Measurements from ENCODE around the gene EXOC2. TPM values are rescaled to one million over a fixed set of nuclear protein-coding genes. Genes with fewer than 3 reads are reported as not detected.

Gene EXOC2
- polyA plus RNA-seq, 4 donors = 4.5 to 14.1 (median 8.8) TPM

DNA sequence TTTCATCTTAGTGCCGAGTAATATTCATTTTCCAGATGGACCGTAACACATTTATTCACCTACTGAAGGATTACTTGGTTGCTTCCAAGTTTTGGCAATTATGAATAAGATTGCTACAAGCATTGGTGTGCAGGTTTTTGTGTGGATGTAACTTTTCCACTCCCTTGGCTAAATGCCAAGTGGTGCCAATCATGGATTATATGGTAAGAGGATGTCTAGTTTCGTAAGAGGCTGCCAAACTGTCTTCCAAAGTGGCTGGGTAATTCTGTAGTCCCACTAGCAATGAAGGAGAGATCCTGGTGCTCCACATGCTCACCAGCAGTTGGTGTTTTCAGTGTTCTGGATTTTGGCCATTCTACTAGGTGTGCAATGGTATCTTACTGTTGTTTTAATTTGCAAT is 184.3 kb downstream of the EXOC2 start:
- H3K27me3 ChIP-seq (ENCODE audit: control insufficient read depth in 3 of 3, insufficient read depth in 3 of 3, low read length in 3 of 3) = no peaks in the 10 kb centered on the region
- DNase-seq (no peak), FAIRE-seq (no peak)
- no peak overlapping the region for H3K4me3 ChIP-seq (ENCODE audit: low read depth in 1 of 3, low read length in 3 of 3)
- 76 to 96% (median 93%) methylated on average over 3 of the region's 3 CpGs for WGBS, 3 donors
- H3K9me3 ChIP-seq (ENCODE audit: control insufficient read depth in 2 of 2, insufficient read depth in 1 of 2, low read depth in 1 of 2, low read length in 1 of 2) = no peaks in the 10 kb centered on the region
- H3K36me3 ChIP-seq (ENCODE audit: control insufficient read depth in 3 of 3, insufficient read depth in 2 of 3, low read depth in 1 of 3, low read length in 3 of 3) = peaks cover 0 to 18% (median 0%) of the 10 kb centered on the region in 3 donors
- H3K4me1 ChIP-seq (ENCODE audit: control insufficient read depth in 3 of 3, insufficient read depth in 2 of 3, low read depth in 1 of 3, low read length in 2 of 3) = no peaks in the 10 kb centered on the region
- H3K27ac ChIP-seq (ENCODE audit: low read depth in 1 of 3, low read length in 2 of 3) = no peak overlapping the region

DNA sequence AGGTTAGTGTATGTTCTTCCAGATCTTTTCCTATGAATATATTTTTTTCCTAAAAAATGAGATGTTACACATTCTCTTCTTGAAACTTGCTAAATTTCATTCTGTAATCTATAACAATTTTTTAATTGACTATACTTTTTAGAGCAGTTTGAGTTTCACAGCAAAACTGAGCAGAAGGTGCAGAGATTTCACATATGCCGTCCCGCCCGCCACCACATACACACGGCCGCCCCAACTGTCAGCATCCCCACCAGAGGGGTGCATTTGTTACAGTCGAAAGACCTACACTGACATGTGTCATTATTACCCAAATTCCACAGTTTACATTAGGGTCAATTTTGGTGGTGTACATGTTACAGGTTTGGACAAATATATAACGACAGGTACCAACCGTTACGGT is 184.9 kb downstream of the EXOC2 start:
- Histone ChIP-seq H3K4me1 (ENCODE audit: control insufficient read depth in 3 of 3, insufficient read depth in 2 of 3, low read depth in 1 of 3, low read length in 2 of 3) (no peaks in the 10 kb centered on the region), H3K9me3 (ENCODE audit: control insufficient read depth in 2 of 2, insufficient read depth in 1 of 2, low read depth in 1 of 2, low read length in 1 of 2) (no peaks in the 10 kb centered on the region), H3K27me3 (ENCODE audit: control insufficient read depth in 3 of 3, insufficient read depth in 3 of 3, low read length in 3 of 3) (no peaks in the 10 kb centered on the region), H3K36me3 (ENCODE audit: control insufficient read depth in 3 of 3, insufficient read depth in 2 of 3, low read depth in 1 of 3, low read length in 3 of 3) (peaks cover 0 to 17% (median 0%) of the 10 kb centered on the region in 3 donors), H3K4me3 (ENCODE audit: low read depth in 1 of 3, low read length in 3 of 3) (no peak overlapping the region), H3K27ac (ENCODE audit: low read depth in 1 of 3, low read length in 2 of 3) (no peak overlapping the region)
- 87 to 95% (median 93%) methylated on average over 9 of the region's 9 CpGs for WGBS, 3 donors
- DNase-seq = no peak
- no peak for FAIRE-seq

DNA sequence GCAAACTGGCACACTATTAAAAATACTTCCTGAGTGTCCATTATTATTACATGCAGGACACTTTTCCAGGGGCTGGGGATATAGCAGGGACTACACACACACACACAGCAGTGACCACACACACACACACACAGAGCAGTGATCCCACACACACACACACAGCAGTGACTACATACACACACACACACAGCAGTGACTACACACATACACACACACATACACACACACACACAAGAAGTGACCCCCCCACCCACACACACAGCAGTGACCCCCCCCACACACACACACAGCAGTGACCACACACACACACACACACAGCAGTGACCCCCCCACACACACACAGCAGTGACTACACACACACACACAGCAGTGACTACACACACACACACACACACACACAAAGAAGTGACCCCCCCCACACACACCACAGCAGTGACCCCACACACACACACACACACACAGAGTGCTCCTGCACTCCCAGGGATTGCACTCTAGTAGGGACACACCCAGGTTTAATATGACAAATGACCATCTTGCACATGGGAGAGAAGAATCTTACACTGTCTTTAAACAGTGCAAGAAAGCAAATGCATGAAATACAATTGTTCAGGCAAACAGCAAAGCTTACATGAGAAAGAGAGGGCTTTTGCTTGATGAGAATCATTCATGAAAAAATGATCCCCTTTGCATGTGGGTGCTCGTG is 185.9 kb downstream of the EXOC2 start:
- H3K27ac ChIP-seq (ENCODE audit: low read depth in 1 of 3, low read length in 2 of 3) = no peak overlapping the region

DNA sequence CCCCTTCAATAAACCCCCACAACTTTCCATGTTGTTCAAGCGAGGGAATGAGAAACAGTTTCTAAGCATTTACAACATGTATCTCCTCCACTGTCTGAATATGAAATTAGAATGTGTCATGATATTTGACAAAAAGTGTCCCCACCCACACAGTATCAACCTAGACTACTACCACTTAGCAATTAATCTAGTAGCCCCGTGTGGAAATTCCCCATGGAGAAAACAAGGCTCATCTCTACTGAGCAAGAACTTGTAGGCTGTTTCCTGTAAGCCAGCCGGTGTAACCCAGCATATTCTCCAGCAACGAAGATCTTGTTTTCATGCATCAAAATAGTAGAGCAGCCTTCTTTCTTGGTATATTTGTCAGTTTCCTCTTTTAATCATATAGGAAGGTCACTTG is 186.4 kb downstream of the EXOC2 start:
- WGBS, 3 donors = 62 to 79% (median 67%) methylated on average over 4 of the region's 4 CpGs
- no peak for FAIRE-seq

More for the DNA sequence above, 185.9 kb downstream of the EXOC2 start:
- Histone ChIP-seq H3K4me3 (ENCODE audit: low read depth in 1 of 3, low read length in 3 of 3) (no peak overlapping the region), H3K9me3 (ENCODE audit: control insufficient read depth in 2 of 2, insufficient read depth in 1 of 2, low read depth in 1 of 2, low read length in 1 of 2) (no peaks in the 10 kb centered on the region), H3K36me3 (ENCODE audit: control insufficient read depth in 3 of 3, insufficient read depth in 2 of 3, low read depth in 1 of 3, low read length in 3 of 3) (peaks cover 0 to 15% (median 0%) of the 10 kb centered on the region in 3 donors), H3K27me3 (ENCODE audit: control insufficient read depth in 3 of 3, insufficient read depth in 3 of 3, low read length in 3 of 3) (no peaks in the 10 kb centered on the region), H3K4me1 (ENCODE audit: control insufficient read depth in 3 of 3, insufficient read depth in 2 of 3, low read depth in 1 of 3, low read length in 2 of 3) (no peaks in the 10 kb centered on the region)
- 46 to 67% (median 58%) methylated on average over 1 of the region's 1 CpG for WGBS, 3 donors
- DNase-seq (no peak), FAIRE-seq (no peak)

DNA sequence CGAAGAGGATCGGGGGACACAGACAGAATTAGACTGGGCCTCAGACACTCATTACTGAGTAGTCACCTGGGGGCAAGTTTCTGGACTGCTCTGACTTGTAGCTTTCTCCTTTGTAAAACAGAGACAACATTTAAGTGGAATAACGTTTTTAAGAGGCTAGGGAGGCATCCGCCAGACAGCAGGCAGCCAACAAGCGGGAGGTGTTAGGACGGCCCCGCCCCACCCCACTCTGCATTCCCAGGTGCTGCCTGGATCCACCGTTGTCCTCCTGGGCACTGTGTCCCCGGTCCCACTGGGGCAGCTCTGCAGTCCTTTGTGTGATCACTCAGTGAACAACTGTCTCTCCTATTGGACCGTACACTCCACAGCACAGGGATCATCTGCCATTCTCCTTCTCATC is 187.6 kb downstream of the EXOC2 start:
- FAIRE-seq (no peak), DNase-seq (no peak)
- H3K9me3 ChIP-seq (ENCODE audit: control insufficient read depth in 2 of 2, insufficient read depth in 1 of 2, low read depth in 1 of 2, low read length in 1 of 2) = no peaks in the 10 kb centered on the region
- no peak overlapping the region for H3K4me3 ChIP-seq (ENCODE audit: low read depth in 1 of 3, low read length in 3 of 3)
- no peaks in the 10 kb centered on the region for H3K27me3 ChIP-seq (ENCODE audit: control insufficient read depth in 3 of 3, insufficient read depth in 3 of 3, low read length in 3 of 3)
- H3K4me1 ChIP-seq (ENCODE audit: control insufficient read depth in 3 of 3, insufficient read depth in 2 of 3, low read depth in 1 of 3, low read length in 2 of 3) = no peaks in the 10 kb centered on the region
- WGBS, 3 donors = 89 to 92% (median 89%) methylated on average over 10 of the region's 10 CpGs
- peaks cover 0 to 10% (median 0%) of the 10 kb centered on the region in 3 donors for H3K36me3 ChIP-seq (ENCODE audit: control insufficient read depth in 3 of 3, insufficient read depth in 2 of 3, low read depth in 1 of 3, low read length in 3 of 3)
- no peak overlapping the region for H3K27ac ChIP-seq (ENCODE audit: low read depth in 1 of 3, low read length in 2 of 3)

More for the DNA sequence above, 186.4 kb downstream of the EXOC2 start:
- no peaks in the 10 kb centered on the region for H3K9me3 ChIP-seq (ENCODE audit: control insufficient read depth in 2 of 2, insufficient read depth in 1 of 2, low read depth in 1 of 2, low read length in 1 of 2)
- no peak overlapping the region for H3K27ac ChIP-seq (ENCODE audit: low read depth in 1 of 3, low read length in 2 of 3)
- no peak overlapping the region for H3K4me3 ChIP-seq (ENCODE audit: low read depth in 1 of 3, low read length in 3 of 3)
- peaks cover 0 to 12% (median 0%) of the 10 kb centered on the region in 3 donors for H3K36me3 ChIP-seq (ENCODE audit: control insufficient read depth in 3 of 3, insufficient read depth in 2 of 3, low read depth in 1 of 3, low read length in 3 of 3)
- no peaks in the 10 kb centered on the region for H3K4me1 ChIP-seq (ENCODE audit: control insufficient read depth in 3 of 3, insufficient read depth in 2 of 3, low read depth in 1 of 3, low read length in 2 of 3)
- H3K27me3 ChIP-seq (ENCODE audit: control insufficient read depth in 3 of 3, insufficient read depth in 3 of 3, low read length in 3 of 3) = no peaks in the 10 kb centered on the region
- no peak for DNase-seq

DNA sequence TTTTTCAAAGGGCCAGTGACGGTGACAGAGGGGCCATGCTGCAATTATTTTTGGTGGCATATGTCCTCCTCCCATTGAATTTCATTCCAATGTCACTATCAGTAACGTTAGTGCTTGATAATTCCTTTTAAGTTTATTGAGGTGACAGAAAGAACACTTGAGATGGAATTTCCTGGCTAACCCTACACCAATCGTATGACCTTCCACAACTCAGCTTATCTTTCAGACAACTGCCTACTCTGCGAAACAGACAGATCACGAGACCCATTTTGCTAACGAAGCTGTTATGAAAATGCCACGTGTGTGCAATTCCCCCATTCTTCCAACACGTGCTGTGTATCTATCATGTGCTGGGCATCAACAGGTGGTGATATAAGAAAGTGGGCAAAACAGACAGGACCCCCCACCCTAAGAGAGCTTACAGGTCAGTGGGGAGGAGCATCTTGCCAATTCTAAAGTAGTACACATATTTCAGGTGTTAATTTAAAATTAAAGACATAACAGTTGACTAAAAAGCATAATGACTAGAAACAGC is 188.4 kb downstream of the EXOC2 start:
- no peak for FAIRE-seq
- no peaks in the 10 kb centered on the region for H3K27me3 ChIP-seq (ENCODE audit: control insufficient read depth in 3 of 3, insufficient read depth in 3 of 3, low read length in 3 of 3)
- peaks cover 0 to 10% (median 0%) of the 10 kb centered on the region in 3 donors for H3K36me3 ChIP-seq (ENCODE audit: control insufficient read depth in 3 of 3, insufficient read depth in 2 of 3, low read depth in 1 of 3, low read length in 3 of 3)
- H3K9me3 ChIP-seq (ENCODE audit: control insufficient read depth in 2 of 2, insufficient read depth in 1 of 2, low read depth in 1 of 2, low read length in 1 of 2) = no peaks in the 10 kb centered on the region
- no peak overlapping the region for H3K27ac ChIP-seq (ENCODE audit: low read depth in 1 of 3, low read length in 2 of 3)
- 87 to 90% (median 89%) methylated on average over 8 of the region's 8 CpGs for WGBS, 3 donors
- no peaks in the 10 kb centered on the region for H3K4me1 ChIP-seq (ENCODE audit: control insufficient read depth in 3 of 3, insufficient read depth in 2 of 3, low read depth in 1 of 3, low read length in 2 of 3)
- no peak for DNase-seq
- no peak overlapping the region for H3K4me3 ChIP-seq (ENCODE audit: low read depth in 1 of 3, low read length in 3 of 3)

DNA sequence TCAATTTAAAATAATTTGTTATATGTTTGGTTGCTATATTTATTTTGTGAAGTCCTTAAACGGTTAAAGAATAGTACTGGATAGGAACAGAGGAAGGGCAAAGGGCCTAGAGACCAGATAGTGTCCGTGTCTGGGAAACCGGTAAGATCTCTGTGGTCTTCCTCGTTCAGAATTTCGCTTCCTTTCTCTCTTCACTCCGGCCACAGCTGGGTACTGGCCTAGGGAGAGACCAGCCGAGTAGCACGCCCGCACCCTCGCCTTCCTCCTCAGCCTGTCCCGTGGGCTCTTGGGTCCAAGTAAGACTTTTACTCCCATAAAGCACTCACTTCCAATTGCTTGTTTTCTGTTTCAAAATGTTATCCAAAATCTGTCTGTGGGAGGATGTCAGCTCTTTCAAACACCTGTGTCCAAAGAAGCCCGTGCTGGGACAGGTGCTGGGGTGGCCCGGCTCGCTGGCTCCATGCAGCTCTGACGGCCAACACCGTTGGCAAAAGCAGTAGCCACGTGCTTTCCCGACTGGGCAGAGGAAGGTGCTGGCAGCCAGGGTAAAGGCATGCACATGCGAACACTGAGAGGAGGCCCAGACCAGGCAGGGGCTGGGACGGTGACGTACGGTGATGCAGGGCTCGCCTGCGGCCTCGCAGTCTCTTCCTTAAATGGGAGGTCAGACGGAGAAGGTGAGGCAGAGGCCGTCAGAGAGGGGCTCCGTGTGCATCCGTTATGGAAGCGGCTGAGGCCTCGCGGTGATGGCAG is 189.2 kb downstream of the EXOC2 start:
- Histone ChIP-seq H3K36me3 (ENCODE audit: control insufficient read depth in 3 of 3, insufficient read depth in 2 of 3, low read depth in 1 of 3, low read length in 3 of 3) (peaks cover 0 to 10% (median 0%) of the 10 kb centered on the region in 3 donors), H3K27me3 (ENCODE audit: control insufficient read depth in 3 of 3, insufficient read depth in 3 of 3, low read length in 3 of 3) (no peaks in the 10 kb centered on the region), H3K4me1 (ENCODE audit: control insufficient read depth in 3 of 3, insufficient read depth in 2 of 3, low read depth in 1 of 3, low read length in 2 of 3) (no peaks in the 10 kb centered on the region), H3K4me3 (ENCODE audit: low read depth in 1 of 3, low read length in 3 of 3) (no peak overlapping the region), H3K9me3 (ENCODE audit: control insufficient read depth in 2 of 2, insufficient read depth in 1 of 2, low read depth in 1 of 2, low read length in 1 of 2) (no peaks in the 10 kb centered on the region), H3K27ac (ENCODE audit: low read depth in 1 of 3, low read length in 2 of 3) (no peak overlapping the region)
- DNase-seq (no peak), FAIRE-seq (no peak)
- 88 to 93% (median 92%) methylated on average over 31 to 32 of the region's 32 CpGs for WGBS, 3 donors

DNA sequence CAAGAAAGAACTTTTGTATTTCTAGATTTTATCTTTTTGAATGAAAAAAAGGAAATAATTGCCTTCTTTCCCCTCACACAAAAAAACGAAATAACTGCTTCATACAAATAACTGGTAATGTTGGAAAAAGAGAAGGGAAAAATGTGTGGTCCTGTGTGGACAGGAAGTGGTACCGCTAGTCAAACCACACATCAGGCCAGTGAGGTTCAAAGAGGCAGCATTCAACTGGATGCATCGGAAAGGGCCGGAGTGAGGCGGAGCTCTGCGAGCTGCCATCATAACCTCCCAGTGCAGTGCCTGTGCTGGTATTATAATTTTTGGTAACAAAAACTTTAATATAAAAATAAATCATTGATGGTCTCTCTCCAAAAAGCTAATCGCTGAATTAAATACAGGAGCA is 190.2 kb downstream of the EXOC2 start:
- no peak overlapping the region for H3K27ac ChIP-seq (ENCODE audit: low read depth in 1 of 3, low read length in 2 of 3)
- DNase-seq = no peak
- no peaks in the 10 kb centered on the region for H3K9me3 ChIP-seq (ENCODE audit: control insufficient read depth in 2 of 2, insufficient read depth in 1 of 2, low read depth in 1 of 2, low read length in 1 of 2)
- no peak for FAIRE-seq
- no peaks in the 10 kb centered on the region for H3K27me3 ChIP-seq (ENCODE audit: control insufficient read depth in 3 of 3, insufficient read depth in 3 of 3, low read length in 3 of 3)
- peaks cover 0 to 10% (median 0%) of the 10 kb centered on the region in 3 donors for H3K36me3 ChIP-seq (ENCODE audit: control insufficient read depth in 3 of 3, insufficient read depth in 2 of 3, low read depth in 1 of 3, low read length in 3 of 3)
- H3K4me3 ChIP-seq (ENCODE audit: low read depth in 1 of 3, low read length in 3 of 3) = no peak overlapping the region
- 86 to 95% (median 89%) methylated on average over 7 of the region's 7 CpGs for WGBS, 3 donors
- H3K4me1 ChIP-seq (ENCODE audit: control insufficient read depth in 3 of 3, insufficient read depth in 2 of 3, low read depth in 1 of 3, low read length in 2 of 3) = no peaks in the 10 kb centered on the region

Data from small intestine (tissue), 7 donors.